Lung (tissue), 12 donors: ENCODE results near the gene ACY1. TPM values are rescaled to one million over a fixed set of nuclear protein-coding genes. Genes with fewer than 3 reads are reported as not detected.

Experiments
- ATAC-seq: fragments of 200-7000 bp; cut with Tn5 transposase; one replicate; pipeline ENCODE4 v1.9.1; 2020; ENCODE audit warnings: moderate number of reproducible peaks; ENCODE audit not compliant: insufficient read depth, low FRiP score
- DNase-seq, 3 donors: peaks; one replicate each; pipeline ENCODE4 v3.0.0-alpha.2; 2013 to 2017
- H3K27ac ChIP-seq, 2 donors: one replicate each; pipeline ENCODE4 v1.5.1; 2013; ENCODE audit warnings: mild to moderate bottlenecking in 2 of 2, moderate library complexity in 2 of 2, control low read depth in 1 of 2, inconsistent platforms in 1 of 2, low read depth in 1 of 2, low read length in 1 of 2
- H3K27me3 ChIP-seq, 3 donors: one replicate each; pipeline ENCODE4 v1.5.1; 2013; ENCODE audit warnings: low read length in 2 of 3; ENCODE audit not compliant: control insufficient read depth in 3 of 3, insufficient read depth in 3 of 3
- H3K36me3 ChIP-seq, 4 donors: one replicate each; pipeline ENCODE4 v1.5.1; 2013; ENCODE audit warnings: low read length in 4 of 4, mild to moderate bottlenecking in 1 of 4, moderate library complexity in 1 of 4; ENCODE audit not compliant: control insufficient read depth in 4 of 4, insufficient read depth in 4 of 4
- H3K4me1 ChIP-seq, 5 donors: one replicate each; pipeline ENCODE4 v1.5.1; 2013; ENCODE audit warnings: low read length in 5 of 5, mild to moderate bottlenecking in 2 of 5, moderate library complexity in 1 of 5; ENCODE audit not compliant: control insufficient read depth in 5 of 5, insufficient read depth in 5 of 5
- H3K4me3 ChIP-seq: one replicate; pipeline ENCODE4 v1.5.1; 2013; ENCODE audit warnings: mild to moderate bottlenecking, control low read depth, moderate library complexity
- H3K9ac ChIP-seq, 2 donors: one replicate each; pipeline ENCODE4 v1.5.1; 2013; ENCODE audit warnings: low read length in 2 of 2, control low read depth in 1 of 2; ENCODE audit not compliant: insufficient read depth in 1 of 2
- H3K9me3 ChIP-seq, 4 donors: one replicate each; pipeline ENCODE4 v1.5.1; 2013; ENCODE audit warnings: low read length in 3 of 4, mild to moderate bottlenecking in 1 of 4, moderate library complexity in 1 of 4; ENCODE audit not compliant: control insufficient read depth in 4 of 4, insufficient read depth in 3 of 4
- WGBS, 2 donors: extraction: QIAGEN DNeasy Blood & Tissue Kit; methylation state at CpG; one replicate each; pipeline ENCODE4 v1.1.7; 2013; 5-methylcytosine and 5-hydroxymethylcytosine counted together
- polyA plus RNA-seq, 2 donors: library from polyadenylated mRNA; stranded (reverse); fragments of 200-250 nt; gene quantifications; one replicate each; pipeline ENCODE4 v1.2.1, GENCODE V29; 2013
- total RNA-seq, 2 donors: library from RNA; depleted of rRNA in 1 of 2; stranded (reverse); fragments of >200 nt in 1 of 2; gene quantifications; one replicate each; pipeline ENCODE4 v1.2.1, GENCODE V29; 2014 to 2021
- TF ChIP-seq, protein P1 (sequence below): IDR thresholded peaks from 2 replicates; pipeline ENCODE4 v1.5.1; 2012; ENCODE audit warnings: mild to moderate bottlenecking; ENCODE audit errors: control extremely low read depth, extremely low read depth
- donor health status: control.
- donor health status: control.
- donor health status: Bipolar disorder and iron deficiency.
- donor health status: healthy.
- donor health status: DM: yes; HTN: yes; CAD: no.

The ACY1 gene
- total and polyA plus RNA-seq, 4 donors, result 19.6 to 52.6 (median 39.0) TPM

DNA sequence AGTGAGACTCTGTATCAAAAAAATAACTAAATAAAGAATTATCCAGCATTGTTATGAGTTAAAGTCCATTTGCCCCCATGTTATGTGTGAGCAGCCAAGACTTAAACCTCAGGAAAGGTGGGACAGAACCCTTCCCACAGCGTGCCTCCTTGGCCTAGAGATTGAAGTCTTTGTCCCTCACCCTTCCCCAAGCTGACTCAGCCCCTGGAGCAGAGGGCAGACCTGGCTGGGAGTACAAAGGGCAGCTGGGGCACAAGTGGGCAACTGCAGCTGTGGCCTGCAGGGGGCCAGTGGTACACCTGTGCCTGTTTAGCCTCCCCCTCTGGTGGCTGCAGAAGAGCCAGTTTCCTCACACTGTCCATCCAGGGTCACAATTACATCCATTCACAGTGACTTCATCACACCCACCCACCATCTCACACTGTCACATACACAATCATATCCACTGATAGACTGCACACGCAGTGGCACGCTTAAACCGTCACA is 940 bp upstream of the ACY1 start:
- Histone ChIP-seq H3K9ac (peak overlapping the region in 1 of 2 donors; percentile 91), H3K4me3 (peak overlapping the region; percentile 49), H3K36me3 (peaks cover 0 to 8% (median 3%) of the 10 kb centered on the region in 4 donors), H3K27ac (peak overlapping the region; percentile 97), H3K4me1 (peaks cover 4 to 21% (median 9%) of the 10 kb centered on the region in 5 donors), H3K27me3 (no peaks in the 10 kb centered on the region), H3K9me3 (no peaks in the 10 kb centered on the region)
- ATAC-seq (peak; percentile 13), DNase-seq (peak in 1 of 3 donors; percentile 41)
- TF ChIP-seq, protein P1, sequence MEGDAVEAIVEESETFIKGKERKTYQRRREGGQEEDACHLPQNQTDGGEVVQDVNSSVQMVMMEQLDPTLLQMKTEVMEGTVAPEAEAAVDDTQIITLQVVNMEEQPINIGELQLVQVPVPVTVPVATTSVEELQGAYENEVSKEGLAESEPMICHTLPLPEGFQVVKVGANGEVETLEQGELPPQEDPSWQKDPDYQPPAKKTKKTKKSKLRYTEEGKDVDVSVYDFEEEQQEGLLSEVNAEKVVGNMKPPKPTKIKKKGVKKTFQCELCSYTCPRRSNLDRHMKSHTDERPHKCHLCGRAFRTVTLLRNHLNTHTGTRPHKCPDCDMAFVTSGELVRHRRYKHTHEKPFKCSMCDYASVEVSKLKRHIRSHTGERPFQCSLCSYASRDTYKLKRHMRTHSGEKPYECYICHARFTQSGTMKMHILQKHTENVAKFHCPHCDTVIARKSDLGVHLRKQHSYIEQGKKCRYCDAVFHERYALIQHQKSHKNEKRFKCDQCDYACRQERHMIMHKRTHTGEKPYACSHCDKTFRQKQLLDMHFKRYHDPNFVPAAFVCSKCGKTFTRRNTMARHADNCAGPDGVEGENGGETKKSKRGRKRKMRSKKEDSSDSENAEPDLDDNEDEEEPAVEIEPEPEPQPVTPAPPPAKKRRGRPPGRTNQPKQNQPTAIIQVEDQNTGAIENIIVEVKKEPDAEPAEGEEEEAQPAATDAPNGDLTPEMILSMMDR, result no peak
- WGBS, 2 donors, result 5 to 6% methylated on average over 4 of the region's 4 CpGs

DNA sequence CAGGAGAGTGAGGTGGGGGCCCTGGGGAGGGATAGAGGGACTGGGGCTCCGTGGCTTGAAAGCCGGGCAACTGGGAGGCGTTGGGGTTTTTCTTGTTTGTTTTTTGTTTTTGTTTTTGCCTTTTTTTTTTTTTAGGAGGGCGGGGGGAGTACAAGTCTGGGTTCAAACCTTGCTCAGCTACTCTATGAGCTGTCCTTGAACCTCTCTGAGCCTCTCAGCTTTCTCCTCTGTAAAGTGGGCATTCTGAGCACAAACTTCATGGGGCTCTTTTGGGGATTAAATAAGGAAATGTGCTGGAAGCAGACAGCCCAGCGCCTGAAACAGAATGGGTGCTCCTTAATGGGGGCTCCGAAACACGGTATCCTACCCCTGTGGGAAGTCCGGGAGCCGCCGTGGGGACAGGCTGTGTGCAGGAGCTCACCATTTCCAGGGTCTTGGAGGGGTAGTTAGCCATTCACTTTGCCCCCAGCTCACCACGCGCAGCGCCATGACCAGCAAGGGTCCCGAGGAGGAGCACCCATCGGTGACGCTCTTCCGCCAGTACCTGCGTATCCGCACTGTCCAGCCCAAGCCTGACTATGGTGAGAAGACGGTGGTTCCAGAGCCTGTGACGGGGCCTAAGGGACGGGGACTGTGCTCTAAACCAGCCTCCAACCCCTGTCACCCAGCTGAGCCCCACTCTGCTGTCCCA is 388 bp downstream of the ACY1 start:
- WGBS, 2 donors, result 73 to 77% methylated on average over 22 of the region's 22 CpGs
- Histone ChIP-seq H3K27ac (peak overlapping the region; percentile 97), H3K9me3 (no peaks in the 10 kb centered on the region), H3K27me3 (no peaks in the 10 kb centered on the region), H3K36me3 (peaks cover 0 to 8% (median 3%) of the 10 kb centered on the region in 4 donors), H3K4me1 (peaks cover 4 to 21% (median 9%) of the 10 kb centered on the region in 5 donors), H3K9ac (peak overlapping the region; percentile 78 to 80), H3K4me3 (peak overlapping the region; percentile 49)
- ATAC-seq, result no peak
- TF ChIP-seq, protein P1, result no peak
- no peak for DNase-seq

DNA sequence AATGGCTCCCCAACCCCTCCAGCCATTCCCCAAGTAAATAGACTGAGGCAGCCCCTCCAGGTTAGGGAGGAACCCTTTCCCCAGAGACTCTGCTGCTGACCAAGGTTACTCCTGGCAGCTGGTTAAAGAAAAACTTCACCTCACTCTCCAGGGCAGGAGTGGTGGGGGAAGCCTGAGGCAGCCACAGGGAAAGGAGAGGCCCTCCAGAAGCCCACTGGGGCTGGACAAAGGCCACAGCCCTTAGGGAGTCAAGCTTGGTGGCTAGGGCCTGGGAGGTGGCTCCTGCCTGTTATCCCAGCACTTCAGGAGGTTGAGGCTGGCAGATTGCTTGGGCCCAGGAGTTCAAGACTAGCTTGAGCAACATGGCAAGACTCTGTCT is 923 bp downstream of the ACY1 start:
- no peaks in the 10 kb centered on the region for H3K9me3 ChIP-seq
- no peaks in the 10 kb centered on the region for H3K27me3 ChIP-seq
- H3K4me1 ChIP-seq, result peaks cover 4 to 21% (median 9%) of the 10 kb centered on the region in 5 donors
- H3K36me3 ChIP-seq, result peaks cover 0 to 8% (median 3%) of the 10 kb centered on the region in 4 donors
- DNase-seq (no peak), ATAC-seq (no peak)
- TF ChIP-seq, protein P1, result no peak
- H3K9ac ChIP-seq, result peak overlapping the region in 1 of 2 donors; percentile 78
- no peak overlapping the region for H3K4me3 ChIP-seq
- peak overlapping the region; percentile 97 for H3K27ac ChIP-seq
